Lung microvascular endothelial cell (primary cell): Measurements from ENCODE around the gene RPL26. TPM values are rescaled to one million over a fixed set of nuclear protein-coding genes. Genes with fewer than 3 reads are reported as not detected.
A peak's percentile ranks its signal among the peaks of the same experiment; 100 is the strongest.
"Not testable (repeated sequence)": the region's sequence is repeated elsewhere in the genome, so short reads cannot be mapped to it uniquely, and the experiment has no call there.

Experiments used
- DNase-seq, 2 donors: peaks; one replicate each; pipeline versions ENCODE4 v3.0.0 to v3.0.0-alpha.2; 2010; ENCODE audit warnings: low read depth in 2 of 2
- total RNA-seq: library from RNA; depleted of rRNA; stranded (reverse); fragments of >200 nt; gene quantifications from 2 replicates; pipeline ENCODE4 v1.2.1, GENCODE V29; 2014

RPL26 gene
- total RNA-seq, 1 donor from 2014 or later, result 3,358 TPM

- not testable (repeated sequence) for DNase-seq
Measured at GRCh38 chr17:8394497-8394896, 11.5 kb upstream of the RPL26 start.

GRCh38 chr17:8393470-8394231 is 10.7 kb upstream of the RPL26 start:
- peak in 1 of 2 donors; percentile 75 for DNase-seq

- no peak for DNase-seq
Measured at GRCh38 chr17:8392674-8393469, 9.9 kb upstream of the RPL26 start.

GRCh38 chr17:8392274-8392673 is 9.3 kb upstream of the RPL26 start:
- DNase-seq, result no peak

- no peak for DNase-seq
Measured at GRCh38 chr17:8391711-8392110, 8.7 kb upstream of the RPL26 start.

GRCh38 chr17:8387914-8388651 is 5.1 kb upstream of the RPL26 start:
- no peak for DNase-seq

- no peak for DNase-seq
Measured at GRCh38 chr17:8386841-8387240, 3.8 kb upstream of the RPL26 start.

GRCh38 chr17:8384801-8385378 is 1.9 kb upstream of the RPL26 start:
- peak in 1 of 2 donors; percentile 65 for DNase-seq

- no peak for DNase-seq
Measured at GRCh38 chr17:8382880-8383142, 182 bp downstream of the RPL26 start.

GRCh38 chr17:8382052-8382879 is 727 bp downstream of the RPL26 start:
- peak; percentile 33 to 47 for DNase-seq

- DNase-seq, result no peak
Measured at GRCh38 chr17:8380049-8380448, 2.9 kb downstream of the RPL26 start.

- DNase-seq, result not testable (repeated sequence)
Measured at GRCh38 chr17:8378117-8378516, 4.9 kb downstream of the RPL26 start.

GRCh38 chr17:8377422-8377821 is 5.6 kb downstream of the RPL26 start:
- DNase-seq, result no peak

GRCh38 chr17:8376271-8377067 is 6.5 kb downstream of the RPL26 start, which contains the start of gene KRABD2:
Gene KRABD2, minus strand, starts transcription at chr17:8376704.
- peak; percentile 87 to 89 for DNase-seq

GRCh38 chr17:8375738-8376259 is 7.2 kb downstream of the RPL26 start:
- DNase-seq, result peak in 1 of 2 donors; percentile 54

- not testable (repeated sequence) for DNase-seq
Measured at GRCh38 chr17:8373856-8374255, 9.1 kb downstream of the RPL26 start.

- DNase-seq, result no peak
Measured at GRCh38 chr17:8372422-8372821, 10.6 kb downstream of the RPL26 start.

GRCh38 chr17:8371786-8372185 is 11.2 kb downstream of the RPL26 start:
- peak in 1 of 2 donors; percentile 63 for DNase-seq

GRCh38 chr17:8369944-8370343 is 13.0 kb downstream of the RPL26 start:
- DNase-seq, result no peak

- no peak for DNase-seq
Measured at GRCh38 chr17:8368193-8368592, 14.8 kb downstream of the RPL26 start.
